GM12878 (cell line): Measurements from ENCODE around the gene FLYWCH2. TPM values are rescaled to one million over a fixed set of nuclear protein-coding genes. Genes with fewer than 3 reads are reported as not detected.
A peak's percentile ranks its signal among the peaks of the same experiment; 100 is the strongest.

ENCODE experiments used
- ATAC-seq: fragments of 200-7000 bp; cut with Tn5 transposase; 3 replicates; pipeline ENCODE4 v1.9.1; 2020; ENCODE audit warnings: mild to moderate bottlenecking, moderate library complexity
- BruUV-seq: library from RNA; stranded (reverse); fragments of 400-500 nt; replicated peaks from 2 replicates; lab custom pipeline; 2021; lab: Mats Ljungman, UMichigan
- CTCF ChIA-PET: fragments of 300-600 bp; sonication (Branson Sonifier 250); formaldehyde crosslinking; extraction: SDS; loops from one replicate; lab custom pipeline; 2021; ENCODE audit warnings: inconsistent platforms; lab: Yijun Ruan, JAX
- POLR2A ChIA-PET: fragments of 350-600 bp; formaldehyde crosslinking; extraction: SDS; loops from one replicate; lab custom pipeline; 2021; ENCODE audit warnings: inconsistent platforms; lab: Charles Lee
- RAD21 ChIA-PET: fragments of 300-600 bp; sonication (Branson Sonifier 250); formaldehyde crosslinking; loops from one replicate; lab custom pipeline; 2023; ENCODE audit warnings: antibody characterized with exemption; ENCODE audit not compliant: unreplicated experiment; lab: Charles Lee
- SMC1A ChIA-PET: fragments of 300-600 bp; sonication (Branson Sonifier 250); formaldehyde crosslinking; loops from one replicate; lab custom pipeline; 2023; ENCODE audit not compliant: unreplicated experiment, uncharacterized antibody; lab: Charles Lee
- DNase-seq: peaks from one replicate; pipeline ENCODE4 v3.0.0-alpha.2; 2011; ENCODE audit warnings: low read depth, low spot score
- FAIRE-seq: peaks from 3 replicates; lab custom pipeline; 2011; peaks lifted over from hg19 to GRCh38; lab: Jason Lieb, UNC
- H2AFZ ChIP-seq: 2 replicates; pipeline ENCODE4 v1.6.0; 2011; ENCODE audit warnings: low read depth, low read length, control low read depth; ENCODE audit not compliant: control insufficient read depth
- H3K27ac ChIP-seq: 2 replicates; pipeline ENCODE4 v1.5.1; 2011; ENCODE audit warnings: control low read depth; ENCODE audit not compliant: control insufficient read depth, insufficient read depth
- H3K27me3 ChIP-seq, 2 experiments: replicated peaks in 1 of 2; 2 replicates each; pipeline versions ENCODE4 v1.6.0 to v1.6.1; 2011; ENCODE audit warnings: low read length in 1 of 2; ENCODE audit not compliant: control insufficient read depth in 2 of 2, insufficient read depth in 2 of 2
- H3K36me3 ChIP-seq, 2 experiments: 2 replicates each; pipeline ENCODE4 v1.5.1; 2011; ENCODE audit warnings: low read length in 1 of 2; ENCODE audit not compliant: control insufficient read depth in 2 of 2, insufficient read depth in 2 of 2
- H3K4me1 ChIP-seq: 2 replicates; pipeline ENCODE4 v1.6.1; 2011; ENCODE audit warnings: mild to moderate bottlenecking, low read length, moderate library complexity, mixed read lengths; ENCODE audit not compliant: control insufficient read depth, insufficient read depth
- H3K4me2 ChIP-seq: 2 replicates; pipeline ENCODE4 v1.6.0; 2011; ENCODE audit warnings: control low read depth; ENCODE audit not compliant: control insufficient read depth, insufficient read depth
- H3K4me3 ChIP-seq: fragments of 200-600 bp; sonication (generic); 2 replicates; pipeline ENCODE4 v1.5.1; 2016
- H3K79me2 ChIP-seq: 2 replicates; pipeline ENCODE4 v1.6.0; 2011; ENCODE audit warnings: low read length; ENCODE audit not compliant: control insufficient read depth, insufficient read depth
- H3K9ac ChIP-seq: 2 replicates; pipeline ENCODE4 v1.8.0; 2011; ENCODE audit warnings: low read length, control low read depth, mixed read lengths; ENCODE audit not compliant: control insufficient read depth, insufficient read depth
- H3K9me3 ChIP-seq: replicated peaks from 3 replicates; pipeline ENCODE4 v1.5.1; 2011; ENCODE audit warnings: mild to moderate bottlenecking, low read length; ENCODE audit not compliant: control insufficient read depth, insufficient read depth
- H4K20me1 ChIP-seq: 2 replicates; pipeline ENCODE4 v1.6.0; 2011; ENCODE audit not compliant: control insufficient read depth, insufficient read depth
- DPF2 ChIP-seq: fragments of 450-650 bp; IDR thresholded peaks from 2 replicates; pipeline ENCODE4 v1.6.1; 2017; ENCODE audit warnings: mild to moderate bottlenecking
- HDAC2 ChIP-seq: fragments of 200-600 bp; sonication (generic); IDR thresholded peaks from 2 replicates; pipeline ENCODE4 v1.6.1; 2017
- NR2F1 ChIP-seq: fragments of 450-650 bp; conservative IDR thresholded peaks from 2 replicates; pipeline ENCODE4 v1.6.1; 2017; ENCODE audit warnings: mild to moderate bottlenecking
- SUZ12 ChIP-seq: fragments of 200-600 bp; sonication (generic); IDR thresholded peaks from one replicate; pipeline ENCODE4 v1.6.1; 2018; ENCODE audit warnings: antibody characterized with exemption, mild to moderate bottlenecking; ENCODE audit not compliant: unreplicated experiment
- WGBS: methylation state at CpG from one replicate; pipeline ENCODE4 v1.1.6; 2016; ENCODE audit warnings: low lambda C conversion rate; ENCODE audit not compliant: insufficient replicate concordance, insufficient coverage; ENCODE audit errors: missing lambda C conversion rate; 5-methylcytosine and 5-hydroxymethylcytosine counted together
- in situ Hi-C: fragments of 300-500 bp; cut with MboI; formaldehyde crosslinking; loops from 9 replicates; pipeline ENCODE4 v1.14.3; 2018; ENCODE audit warnings: mixed read lengths
- intact Hi-C: fragments of 100-400 bp; cut with micrococcal nuclease; formaldehyde crosslinking; loops from one replicate; pipeline ENCODE4 v1.14.2; 2022; ENCODE audit not compliant: unreplicated experiment
- polyA plus RNA-seq, 11 experiments: library from polyadenylated mRNA; depleted of rRNA in 4 of 11; unstranded in 6 of 11; stranded (reverse) in 5 of 11; fragments of >200 nt; fragmentation: Nextera tagmentation in 4 of 11; fragmentation: Illumina TruSeq in 1 of 11; extraction: Ambion mirVana in 4 of 11; extraction: Trizol in 1 of 11; gene quantifications; 1 replicate in 1 of 11; 2 replicates in 10 of 11; pipeline versions ENCODE4 v1.2.1 to v1.2.3, GENCODE V29; 2011 to 2016; ENCODE audit warnings: inconsistent platforms in 2 of 11, missing spikeins in 2 of 11, low read depth in 1 of 11
- total RNA-seq, 4 experiments: library from RNA; depleted of rRNA in 3 of 4; stranded (reverse); fragments of >200 nt in 3 of 4; fragmentation: Illumina TruSeq in 1 of 4; extraction: Trizol in 1 of 4; gene quantifications; 2 replicates each; pipeline versions ENCODE4 v1.2.1 to v1.2.3, GENCODE V29; 2013 to 2021

FLYWCH2 gene
- total and polyA plus RNA-seq, 10 of the 15 experiments (the other 5 are each of a cell fraction or from before 2014, with no cell fraction given), result 0.27 to 43.1 (median 17.7) TPM

GRCh38 chr16:2845116-2845515, 37.9 kb upstream of the FLYWCH2 start:
- ATAC-seq (no peak), DNase-seq (no peak), FAIRE-seq (no peak)
- in situ Hi-C loops (no loop called here), intact Hi-C loops (no loop called here)
- Histone ChIP-seq H2AFZ (no peak overlapping the region), H3K4me1 (peaks cover 9% of the 10 kb centered on the region; the same call in 1 of the 2 replicates), H3K9ac (no peak overlapping the region), H4K20me1 (no peaks in the 10 kb centered on the region), H3K27me3 (peaks cover 0 to 2% of the 10 kb centered on the region in 2 experiments; a peak in 1 of 4 replicates), H3K36me3 (no peaks in the 10 kb centered on the region), H3K4me2 (no peak overlapping the region), H3K9me3 (peaks cover 3% of the 10 kb centered on the region; the same call in 1 of the 3 replicates), H3K79me2 (no peaks in the 10 kb centered on the region), H3K4me3 (no peak overlapping the region)
- ChIA-PET CTCF (interaction anchor here (0.9 to 2.6 kb wide), 2 partner anchors 23 to 89 kb away, joined by 3 to 13 read pairs; no protein-coding TSS in a partner anchor), POLR2A (no interaction called here), SMC1A (interaction anchor here (1.3 to 1.8 kb wide), 2 partner anchors 9 to 23 kb away, joined by 4 to 7 read pairs; no protein-coding TSS in a partner anchor), RAD21 (no interaction called here)
- TF ChIP-seq DPF2, result no peak
- no peak for TF ChIP-seq SUZ12
- TF ChIP-seq, all 136 proteins: peak for 0
- no peak overlapping the region for H3K27ac ChIP-seq
- no TSS peak for BruUV-seq
- 59% methylated on average over 5 of the region's 5 CpGs for WGBS

- H3K9ac ChIP-seq, result no peak overlapping the region
- ChIA-PET CTCF (no interaction called here), RAD21 (no interaction called here), POLR2A (no interaction called here)
- no peaks in the 10 kb centered on the region for H3K79me2 ChIP-seq
- BruUV-seq, result no TSS peak
- ATAC-seq (no peak), FAIRE-seq (no peak), DNase-seq (no peak)
- 6% methylated on average over 3 of the region's 3 CpGs for WGBS
- H3K4me2 ChIP-seq, result no peak overlapping the region
- H4K20me1 ChIP-seq, result no peaks in the 10 kb centered on the region
- peaks cover 3% of the 10 kb centered on the region; the same call in 1 of the 3 replicates for H3K9me3 ChIP-seq
- peaks cover 9% of the 10 kb centered on the region; the same call in 1 of the 2 replicates for H3K4me1 ChIP-seq
- TF ChIP-seq NR2F1, result 0 out of 2 replicates have a peak, but pooled peaks have one; percentile 10
- no peak for TF ChIP-seq HDAC2
- TF ChIP-seq, all 136 proteins: peak for 1
- SMC1A ChIA-PET, result no interaction called here
- intact Hi-C loops (no loop called here), in situ Hi-C loops (no loop called here)
- Histone ChIP-seq H2AFZ (no peak overlapping the region), H3K27ac (no peak overlapping the region), H3K36me3 (no peaks in the 10 kb centered on the region), H3K27me3 (peaks cover 0 to 2% of the 10 kb centered on the region in 2 experiments; a peak in 1 of 4 replicates), H3K4me3 (no peak overlapping the region)
These were observed 36.3 kb upstream of the FLYWCH2 start for GRCh38 chr16:2846511-2847310.
